Measurements from ENCODE around the gene FOXP1.

GRCh38 chr3:71537211-71537611 lies 46.3 kb downstream of the FOXP1 start:
- TF ChIP-seq EZH2 (IDR thresholded peaks at IDR 0.05; ENCODE audit: borderline replicate concordance, low read depth, low read length, poor library complexity, severe bottlenecking) (no peak), CTCF (conservative IDR thresholded peaks at IDR 0.05; ENCODE audit: low read depth, low read length) (no peak)
